Esophagus squamous epithelium (tissue), 5 donors: ENCODE results near the gene ACAA1. TPM values are rescaled to one million over a fixed set of nuclear protein-coding genes. Genes with fewer than 3 reads are reported as not detected.

ENCODE experiments used
- DNase-seq: peaks from one replicate; lab custom pipeline; 2025; lab: John Stamatoyannopoulos, UW
- H3K27ac ChIP-seq, 4 donors: fragments of 200-600 bp; sonication (generic); one replicate each; pipeline ENCODE4 v1.5.1; 2016 to 2019; ENCODE audit warnings: mild to moderate bottlenecking in 1 of 4
- H3K27me3 ChIP-seq, 4 donors: fragments of 200-600 bp; sonication (generic); 1 replicate in 3 of 4; 2 replicates in 1 of 4; pipeline versions ENCODE4 v1.5.1 to v1.6.0; 2017 to 2021; ENCODE audit warnings: antibody characterized with exemption in 1 of 4
- H3K36me3 ChIP-seq, 3 donors: fragments of 200-600 bp; sonication (generic); one replicate each; pipeline ENCODE4 v1.5.1; 2016 to 2019
- H3K4me1 ChIP-seq, 3 donors: fragments of 200-600 bp; sonication (generic); one replicate each; pipeline ENCODE4 v1.5.1; 2017 to 2019
- H3K4me3 ChIP-seq, 4 donors: fragments of 200-600 bp; sonication (generic); 1 replicate in 3 of 4; 2 replicates in 1 of 4; pipeline ENCODE4 v1.5.1; 2016 to 2019; ENCODE audit warnings: mild to moderate bottlenecking in 2 of 4, moderate library complexity in 1 of 4
- H3K9me3 ChIP-seq, 3 donors: fragments of 200-600 bp; sonication (generic); one replicate each; pipeline ENCODE4 v1.5.1; 2016 to 2019
- CTCF ChIP-seq, 6 experiments: fragments of 450-650 bp in 4 of 6; fragments of 200-600 bp in 2 of 6; sonication (generic) in 2 of 6; IDR thresholded peaks; one replicate each; pipeline ENCODE4 v1.5.1; 2016 to 2019; ENCODE audit warnings: antibody characterized with exemption in 6 of 6, mild to moderate bottlenecking in 4 of 6, moderate library complexity in 4 of 6
- POLR2A ChIP-seq, 4 donors: fragments of 450-650 bp; IDR thresholded peaks; one replicate each; pipeline ENCODE4 v1.6.1; 2017; ENCODE audit warnings: antibody characterized with exemption in 4 of 4, mild to moderate bottlenecking in 4 of 4, moderate library complexity in 3 of 4
- WGBS, 2 donors: methylation state at CpG; one replicate each; pipeline ENCODE4 v1.1.5; 2018; 5-methylcytosine and 5-hydroxymethylcytosine counted together
- intact Hi-C: fragments of 100-400 bp; cut with DNase I; formaldehyde crosslinking; loops from one replicate; pipeline ENCODE4 v1.15.0; 2022
- total RNA-seq, 4 donors: library from RNA; depleted of rRNA; stranded (reverse); fragments of >200 nt; gene quantifications; one replicate each; pipeline ENCODE4 v1.1.0, GENCODE V29; 2016
- donor health status: DM: yes; HTN: yes; CAD: no.

ACAA1 gene
- total RNA-seq, 4 donors from 2014 or later, result 63.5 to 75.2 (median 68.7) TPM

GRCh38 chr3:38098376-38098723 lies 38.6 kb downstream of the ACAA1 start:
- H3K4me3 ChIP-seq, result no peak overlapping the region
- intact Hi-C loops, result no loop called here
- TF ChIP-seq POLR2A (IDR thresholded peaks at IDR 0.05) (no peak), CTCF (IDR thresholded peaks at IDR 0.05) (no peak)
- H3K9me3 ChIP-seq, result no peaks in the 10 kb centered on the region
- WGBS, 2 donors, result 77 to 85% methylated on average over 9 of the region's 9 CpGs
- H3K4me1 ChIP-seq, result peaks cover 0 to 5% (median 4%) of the 10 kb centered on the region in 3 donors
- DNase-seq, result no peak
- no peaks in the 10 kb centered on the region for H3K36me3 ChIP-seq
- H3K27ac ChIP-seq, result no peak overlapping the region
- peaks cover 0 to 13% (median 0%) of the 10 kb centered on the region in 4 donors for H3K27me3 ChIP-seq

- WGBS, 2 donors, result 57 to 71% methylated on average over 6 to 13 of the region's 19 CpGs
- Histone ChIP-seq H3K4me3 (no peak overlapping the region), H3K36me3 (no peaks in the 10 kb centered on the region), H3K27ac (no peak overlapping the region), H3K27me3 (peaks cover 0 to 13% (median 0%) of the 10 kb centered on the region in 4 donors), H3K4me1 (peaks cover 0 to 5% (median 4%) of the 10 kb centered on the region in 3 donors), H3K9me3 (no peaks in the 10 kb centered on the region)
- DNase-seq, result no peak
- TF ChIP-seq POLR2A (IDR thresholded peaks at IDR 0.05), result no peak
- no peak for TF ChIP-seq CTCF (IDR thresholded peaks at IDR 0.05)
- intact Hi-C loops, result no loop called here
Measured at GRCh38 chr3:38097446-38098375, 39.2 kb downstream of the ACAA1 start.

GRCh38 chr3:38095669-38096483 lies 41.1 kb downstream of the ACAA1 start:
- no peak overlapping the region for H3K4me3 ChIP-seq
- TF ChIP-seq CTCF (IDR thresholded peaks at IDR 0.05) (no peak), POLR2A (IDR thresholded peaks at IDR 0.05) (no peak)
- no peaks in the 10 kb centered on the region for H3K4me1 ChIP-seq
- no peak overlapping the region for H3K27ac ChIP-seq
- intact Hi-C loops, result no loop called here
- no peak for DNase-seq
- no peaks in the 10 kb centered on the region for H3K9me3 ChIP-seq
- 83 to 93% methylated on average over 1 to 2 of the region's 6 CpGs for WGBS, 2 donors
- no peaks in the 10 kb centered on the region for H3K36me3 ChIP-seq
- H3K27me3 ChIP-seq, result peaks cover 0 to 13% (median 0%) of the 10 kb centered on the region in 4 donors

GRCh38 chr3:38094999-38095398 lies 41.9 kb downstream of the ACAA1 start:
- Histone ChIP-seq H3K36me3 (no peaks in the 10 kb centered on the region), H3K4me3 (no peak overlapping the region), H3K27me3 (peaks cover 0 to 10% (median 0%) of the 10 kb centered on the region in 4 donors), H3K27ac (no peak overlapping the region), H3K4me1 (no peaks in the 10 kb centered on the region), H3K9me3 (no peaks in the 10 kb centered on the region)
- 73% methylated on average over 2 of the region's 3 CpGs; no CpG with 5 or more reads in 1 of the 2 donors for WGBS, 2 donors
- intact Hi-C loops, result no loop called here
- no peak for DNase-seq
- TF ChIP-seq CTCF (IDR thresholded peaks at IDR 0.05) (no peak), POLR2A (IDR thresholded peaks at IDR 0.05) (no peak)
